Mammary epithelial cell (primary cell): ENCODE data around the gene MYCN.

Experiments used
- CTCF ChIP-seq, 2 donors: IDR thresholded peaks in 1 of 2; conservative IDR thresholded peaks in 1 of 2; 2 replicates each; pipeline ENCODE4 v1.5.1; 2011 to 2012; ENCODE audit warnings: inconsistent platforms in 2 of 2, low read length in 2 of 2, mild to moderate bottlenecking in 2 of 2, control low read depth in 1 of 2, low read depth in 1 of 2; ENCODE audit not compliant: insufficient read depth in 1 of 2; ENCODE audit errors: extremely low read depth in 1 of 2
- EZH2 ChIP-seq: IDR thresholded peaks from 2 replicates; pipeline ENCODE4 v1.6.1; 2012; ENCODE audit warnings: low read length, inconsistent platforms, borderline replicate concordance

DNA sequence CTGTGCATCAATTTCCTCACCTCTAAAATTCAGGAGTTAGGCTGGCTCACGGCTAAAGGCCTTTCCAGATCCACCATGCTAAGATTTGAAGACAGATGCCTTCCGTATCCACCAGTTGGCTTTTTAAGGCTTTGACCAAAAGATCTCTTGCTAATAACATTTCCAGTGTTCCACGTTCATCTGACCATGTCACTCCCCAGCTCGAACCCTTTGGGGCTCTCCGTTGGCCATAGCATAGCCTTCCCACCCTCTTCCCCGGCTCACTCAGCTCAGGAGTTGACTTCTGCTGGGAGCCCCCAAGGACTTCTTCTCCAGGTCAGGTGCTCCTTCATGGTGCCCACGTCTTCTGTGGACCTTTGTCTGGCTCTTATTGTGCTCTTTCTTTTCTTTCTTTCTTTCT lies 53.3 kb downstream of the MYCN start:
- TF ChIP-seq CTCF (conservative IDR thresholded peaks at IDR 0.05 in 1 of 2, IDR thresholded peaks at IDR 0.05 in 1 of 2; ENCODE audit: extremely low read depth in 1 of 2, insufficient read depth in 1 of 2, low read depth in 1 of 2, low read length in 2 of 2) (no peak), EZH2 (no peak)
